HL-60/S4 treated with retinoic acid at 250 ng/mL for 4 days and 3 days (cell line): Measurements from ENCODE around the gene BOC.
"Not testable (repeated sequence)": the region's sequence is repeated elsewhere in the genome, so short reads cannot be mapped to it uniquely, and the experiment has no call there.

Experiments
- in situ Hi-C: fragments of 300-500 bp; cut with MboI; formaldehyde crosslinking; loops from 2 replicates; pipeline ENCODE4 v1.7.0; 2022; ENCODE audit warnings: low sequenced_read_pairs

Gene BOC

DNA sequence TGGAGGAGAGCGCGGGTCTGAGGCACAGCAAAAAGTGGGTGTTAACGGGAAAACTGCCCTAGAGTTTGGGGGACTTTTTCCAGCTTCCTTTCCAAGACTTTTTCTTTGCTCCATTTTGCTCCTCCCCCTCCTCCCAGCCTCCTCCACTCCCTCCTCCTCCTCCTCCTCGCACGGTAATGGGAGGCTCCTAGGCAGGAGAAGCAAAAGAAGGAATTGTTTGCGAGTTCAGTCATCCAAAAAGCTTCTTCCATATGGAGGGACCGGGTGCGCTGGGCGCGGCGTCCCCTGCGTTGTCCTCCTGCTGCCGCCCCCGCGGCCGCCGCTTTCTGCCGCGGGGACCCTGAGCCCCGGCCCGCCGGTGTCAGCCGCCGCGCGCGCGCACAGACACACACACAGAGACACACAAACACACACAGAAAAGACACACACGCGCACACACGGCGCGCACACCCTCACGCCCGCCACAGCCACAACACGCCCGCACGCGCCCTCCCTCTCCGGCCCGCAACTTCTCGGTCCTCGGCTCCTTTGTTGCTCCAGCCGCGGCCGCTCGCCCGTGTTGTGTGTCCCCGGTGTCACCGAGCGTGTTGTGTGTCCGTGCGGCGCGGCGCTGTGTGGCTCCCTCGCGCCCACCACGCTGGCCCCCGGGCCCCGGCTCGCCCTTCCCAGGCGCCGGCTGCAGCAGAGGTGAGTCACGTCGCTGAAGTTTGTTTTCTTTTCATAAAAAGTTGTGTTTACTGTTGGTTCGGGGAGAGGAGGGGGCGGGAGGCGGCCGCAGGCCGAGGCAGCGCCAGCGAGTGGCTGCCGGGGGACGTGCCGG lies at the start of gene BOC:
TSS of gene BOC (plus strand) at position 228 of the 820 bp plus-strand sequence. CDS start 38,246 bp downstream, outside the sequence.
- in situ Hi-C loops = no loop called here

GRCh38 chr3:113161661-113162060 lies 49.7 kb upstream of the BOC start:
- in situ Hi-C loops = no loop called here

- in situ Hi-C loops = no loop called here
Measured at GRCh38 chr3:113163152-113163551, 48.2 kb upstream of the BOC start.

DNA sequence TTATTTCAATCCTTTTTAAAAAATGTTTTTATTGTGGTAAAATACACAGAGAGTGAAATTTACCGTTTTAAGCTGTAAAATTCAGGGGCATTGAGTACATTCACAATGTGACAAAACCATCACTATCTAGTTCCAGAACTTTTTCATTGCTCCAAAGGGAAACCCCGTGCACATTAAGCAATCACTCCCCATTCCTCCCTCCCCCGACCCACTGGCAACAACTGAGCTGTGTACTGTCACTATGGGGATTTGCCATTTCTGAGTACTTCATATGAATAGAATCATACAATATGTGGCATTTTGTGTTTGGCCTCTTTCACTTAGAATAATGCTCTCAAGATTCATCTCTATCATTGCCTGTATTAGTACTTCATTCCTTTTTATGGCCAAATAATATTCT lies 45.5 kb upstream of the BOC start:
- in situ Hi-C loops = no loop called here

DNA sequence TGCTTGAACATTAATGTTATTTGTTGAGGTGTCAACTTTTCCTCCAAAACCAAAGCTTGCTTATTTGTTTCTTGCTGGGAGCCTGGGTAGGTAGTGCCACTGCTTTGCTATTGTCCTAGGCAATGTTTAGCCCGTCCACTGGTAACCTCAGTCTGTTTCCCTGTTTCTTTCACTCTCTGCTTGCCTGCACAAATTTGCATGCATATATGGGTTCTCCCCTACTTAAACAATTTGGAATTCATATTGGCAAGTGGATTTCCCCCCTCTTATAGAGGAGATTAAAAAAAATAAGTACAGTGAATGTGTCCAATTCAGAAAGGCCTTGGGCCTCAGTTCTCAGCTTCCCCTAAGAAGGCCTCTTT lies 45.0 kb upstream of the BOC start:
- in situ Hi-C loops = no loop called here

DNA sequence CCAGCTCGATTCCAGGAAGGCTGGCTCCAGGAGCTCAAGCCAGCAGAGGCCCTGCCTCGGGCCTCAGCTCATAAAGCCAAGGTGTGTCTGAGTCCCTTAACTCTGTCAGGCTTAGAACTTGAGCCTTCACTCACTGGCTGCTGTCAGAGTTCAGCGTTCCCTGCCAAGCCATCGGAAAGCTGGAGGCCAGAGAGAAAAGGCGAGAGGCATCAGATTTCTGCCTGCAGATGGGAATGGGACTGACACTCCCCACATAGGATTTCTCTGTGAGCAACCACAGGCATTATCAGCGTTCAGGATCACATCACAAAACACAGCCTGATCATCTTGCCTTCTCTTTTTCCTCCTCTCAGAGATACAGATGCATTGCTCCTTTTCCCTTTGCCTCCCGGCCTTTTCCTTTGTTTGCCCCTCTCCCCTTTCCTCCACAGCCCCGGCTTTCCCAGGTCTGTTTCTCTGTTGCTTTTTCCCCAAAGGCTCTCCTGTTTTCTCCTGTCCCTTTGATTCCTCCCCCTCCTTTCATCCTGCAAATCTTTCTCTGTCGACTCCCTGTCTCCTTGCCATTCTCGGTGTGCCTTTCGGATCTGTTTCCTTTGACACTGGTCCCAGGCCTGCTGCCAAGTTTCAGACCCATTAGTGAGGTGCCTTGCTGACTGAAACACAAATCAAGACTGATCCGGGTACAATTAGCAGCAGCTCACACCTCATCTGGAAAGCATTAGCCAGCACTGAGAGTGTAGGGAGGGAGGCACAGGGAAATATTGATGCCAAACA lies 44.5 kb upstream of the BOC start:
- in situ Hi-C loops = no loop called here

- in situ Hi-C loops = no loop called here
Measured at GRCh38 chr3:113167825-113168801, 43.2 kb upstream of the BOC start.

- in situ Hi-C loops = no loop called here
Measured at GRCh38 chr3:113169891-113170452, 41.4 kb upstream of the BOC start.

GRCh38 chr3:113170771-113171170 lies 40.6 kb upstream of the BOC start:
- in situ Hi-C loops = no loop called here

GRCh38 chr3:113171675-113172300 lies 39.6 kb upstream of the BOC start:
- in situ Hi-C loops = not testable (repeated sequence)

GRCh38 chr3:113173102-113173501 lies 38.3 kb upstream of the BOC start:
- in situ Hi-C loops = no loop called here

DNA sequence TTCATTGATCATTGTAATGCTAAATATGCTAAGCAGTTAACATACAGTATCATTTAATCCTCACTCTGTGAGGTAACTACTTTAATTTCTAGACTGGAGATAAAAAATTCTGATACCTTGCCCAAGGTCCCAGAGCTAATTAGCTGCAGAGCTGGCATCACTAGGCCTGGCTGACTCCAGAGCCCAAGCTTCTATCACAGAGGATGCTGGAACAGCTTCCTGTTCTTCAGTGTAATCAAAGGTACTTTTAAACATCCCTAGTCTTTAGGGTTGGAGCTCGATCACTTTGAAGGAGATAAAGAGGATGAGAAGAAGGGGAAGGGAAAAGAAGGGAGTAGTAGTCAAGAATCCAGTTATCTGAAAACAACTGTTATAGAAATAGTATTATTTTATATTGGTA lies 37.1 kb upstream of the BOC start:
- in situ Hi-C loops = no loop called here

DNA sequence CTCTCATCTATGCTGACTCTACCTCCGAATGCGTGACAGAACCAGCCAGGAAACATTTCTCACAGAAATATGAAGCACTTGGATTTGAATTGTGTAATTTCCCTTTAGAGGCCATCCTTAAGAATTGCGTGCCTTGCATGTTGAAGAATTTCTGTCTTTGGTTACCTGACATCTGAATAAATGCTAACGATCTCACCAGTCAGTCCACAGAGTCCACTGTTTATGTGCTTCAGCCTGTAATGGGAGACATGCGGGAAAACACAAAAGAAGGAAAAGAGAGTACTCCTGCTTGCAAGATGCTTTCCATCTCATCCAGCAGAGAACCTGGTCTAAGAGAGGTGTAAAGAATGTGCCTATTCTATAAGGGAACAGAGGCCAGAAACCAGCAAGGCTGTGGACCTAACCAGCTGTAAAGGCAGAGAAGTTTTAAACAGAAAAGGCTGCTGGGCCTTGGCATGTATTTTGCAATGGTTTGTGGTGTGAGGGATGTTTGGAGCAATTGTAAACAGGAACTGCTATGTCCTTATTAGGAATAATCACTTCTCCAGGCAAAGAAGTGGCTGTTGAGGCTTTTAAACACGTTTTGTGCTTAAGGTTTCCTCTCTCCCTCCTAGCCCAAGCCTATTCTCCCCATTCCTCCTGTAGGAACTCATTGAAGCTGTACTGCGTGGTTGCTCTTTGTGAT lies 36.4 kb upstream of the BOC start:
- in situ Hi-C loops = no loop called here

GRCh38 chr3:113177526-113177925 lies 33.8 kb upstream of the BOC start:
- in situ Hi-C loops = no loop called here

GRCh38 chr3:113179235-113179824 lies 32.0 kb upstream of the BOC start:
- in situ Hi-C loops = no loop called here

DNA sequence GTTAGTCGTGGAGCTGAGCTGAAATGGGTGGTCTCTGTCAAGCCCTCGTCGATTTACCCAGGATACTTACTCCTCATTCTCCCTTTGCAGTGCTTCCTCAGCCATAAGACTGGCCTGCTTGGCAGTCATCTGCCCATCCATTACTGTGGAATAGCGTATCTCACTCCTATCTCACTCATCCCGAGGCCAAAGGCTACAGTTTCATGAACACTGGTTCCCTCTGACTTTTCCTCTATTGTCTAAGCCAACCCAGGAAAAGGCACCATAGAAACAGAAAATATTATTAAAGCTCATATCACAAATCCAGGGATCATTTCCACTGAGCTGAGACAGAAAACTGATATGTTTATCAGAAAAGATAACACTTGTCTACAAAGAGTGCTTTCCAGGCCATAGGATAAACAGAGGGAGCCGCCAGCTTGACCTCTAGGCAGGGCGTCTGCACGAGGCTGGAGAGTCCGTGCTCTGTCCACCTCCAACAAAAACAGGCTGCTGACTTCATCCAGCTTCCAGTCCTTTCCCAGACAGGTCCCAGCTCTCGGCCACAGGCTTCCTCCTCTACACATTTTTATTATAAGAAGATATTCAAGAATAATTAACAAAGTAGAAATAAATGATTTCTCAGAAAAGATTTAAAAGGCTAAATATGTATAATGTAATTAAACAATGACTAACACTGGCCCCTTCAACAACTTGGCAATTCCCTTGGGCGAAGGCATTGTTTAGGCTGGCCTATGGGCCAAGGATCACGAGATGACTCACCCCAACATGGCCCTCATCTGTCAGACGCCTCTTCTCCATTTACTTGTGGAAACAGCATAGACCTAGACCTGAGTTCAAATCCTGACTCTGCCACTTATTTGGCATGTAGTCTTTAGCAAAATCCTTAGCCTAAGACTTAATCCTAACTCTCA lies 27.4 kb upstream of the BOC start:
- in situ Hi-C loops = no loop called here

DNA sequence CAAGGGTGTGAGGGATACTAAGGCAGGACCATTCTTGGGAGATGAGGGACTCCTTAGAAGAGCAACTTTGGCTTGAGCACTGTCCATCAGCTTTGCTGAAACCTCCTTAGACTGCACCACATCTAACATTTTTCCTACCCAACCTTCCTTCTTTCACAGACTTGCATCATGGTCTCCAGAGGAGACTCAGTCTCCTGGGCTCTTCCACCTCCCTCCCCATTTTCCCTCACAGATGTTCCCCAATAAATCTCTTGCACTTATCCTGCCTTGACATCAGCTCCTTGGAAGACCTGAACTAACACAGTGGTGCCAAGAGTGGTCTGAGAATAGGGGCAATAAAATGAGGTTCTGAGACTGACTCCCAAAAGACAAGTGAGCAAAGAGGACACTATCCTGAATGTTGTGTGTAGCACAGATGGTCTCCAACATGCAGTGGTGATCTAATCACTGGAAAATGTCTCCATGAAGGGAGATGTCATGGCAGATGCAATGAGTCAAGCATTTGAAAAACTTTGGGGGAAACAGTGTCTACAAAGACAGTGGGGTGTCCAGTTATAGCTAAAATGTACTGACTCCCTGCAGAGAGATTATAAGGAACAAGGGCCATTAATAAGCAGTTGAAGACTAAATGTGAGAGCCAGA lies 26.0 kb upstream of the BOC start:
- in situ Hi-C loops = no loop called here

DNA sequence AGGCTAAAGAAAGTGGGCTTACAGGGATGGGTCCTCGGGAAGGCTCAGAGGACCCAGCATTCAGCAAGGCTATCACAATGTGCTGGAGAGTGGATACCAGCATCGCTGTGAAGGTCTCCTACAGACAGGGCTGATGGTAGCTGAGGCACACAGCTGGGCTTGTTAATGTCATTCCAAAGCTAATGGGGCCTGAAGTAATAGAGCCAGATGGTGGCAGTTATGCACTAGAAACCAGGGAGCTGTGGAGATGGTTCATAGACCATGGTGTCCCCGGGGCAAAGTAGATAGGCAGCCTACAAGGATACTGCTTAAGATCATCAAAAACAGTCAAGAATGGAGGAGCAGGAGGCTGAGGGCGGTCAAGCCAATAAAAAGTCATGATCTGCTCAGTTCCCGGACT lies 24.8 kb upstream of the BOC start:
- in situ Hi-C loops = no loop called here
